GM21423 (cell line): ENCODE measurements around the gene ELAPOR2.
"Not testable (repeated sequence)": the region's sequence is repeated elsewhere in the genome, so short reads cannot be mapped to it uniquely, and the experiment has no call there.

ENCODE experiments used
- ATAC-seq: cut with Tn5 transposase; IDR thresholded peaks from one replicate; pipeline ENCODE4 v1.9.1; 2021; ENCODE audit warnings: mild to moderate bottlenecking, moderate library complexity; ENCODE audit not compliant: unreplicated experiment

ELAPOR2 gene

DNA sequence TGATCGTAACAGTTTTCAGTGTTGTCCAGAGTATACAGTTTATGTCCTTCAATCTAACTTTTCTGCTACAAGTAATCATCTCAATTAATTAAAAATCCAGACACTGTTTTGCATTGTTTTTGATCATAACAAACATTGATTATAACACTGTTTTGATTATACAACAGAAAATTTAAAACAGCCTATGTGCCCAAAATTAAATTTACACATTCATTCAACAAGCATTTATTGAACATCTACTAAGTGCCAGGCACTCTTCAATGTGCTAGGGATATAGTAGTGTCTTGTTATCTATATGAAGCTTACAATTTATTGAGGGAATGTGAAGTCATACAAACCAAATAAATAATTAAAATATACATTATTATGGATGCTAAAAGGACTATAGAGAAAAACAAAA is 10.6 kb downstream of the ELAPOR2 start:
- no peak for ATAC-seq

- ATAC-seq, result no peak
These were observed 13.0 kb downstream of the ELAPOR2 start for GRCh38 chr7:87046456-87046855.

- ATAC-seq, result not testable (repeated sequence)
These were observed 14.7 kb downstream of the ELAPOR2 start for GRCh38 chr7:87044713-87045112.

- not testable (repeated sequence) for ATAC-seq
These were observed 17.9 kb downstream of the ELAPOR2 start for GRCh38 chr7:87041586-87041985.

GRCh38 chr7:87039691-87040299 is 19.7 kb downstream of the ELAPOR2 start:
- not testable (repeated sequence) for ATAC-seq

GRCh38 chr7:87038993-87039690 is 20.3 kb downstream of the ELAPOR2 start:
- ATAC-seq, result no peak

DNA sequence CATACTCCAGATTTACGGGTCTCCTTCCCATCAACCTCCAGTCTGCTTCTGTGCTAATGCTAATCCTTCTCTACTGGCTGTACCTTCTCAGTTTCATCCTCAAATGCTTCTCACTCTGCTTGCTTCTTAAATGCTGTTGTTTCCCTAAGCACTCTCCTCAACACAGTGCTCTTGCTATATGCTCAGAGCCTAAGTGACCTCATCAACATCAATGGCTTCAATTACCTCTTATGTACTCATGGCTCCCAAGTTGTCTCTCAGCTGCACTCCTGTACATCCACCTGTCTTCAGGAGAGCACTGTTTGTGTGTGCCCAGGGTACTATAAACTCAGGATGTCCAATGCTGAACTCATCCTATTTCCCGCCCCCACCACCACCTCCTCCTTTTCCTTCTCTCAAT is 22.5 kb downstream of the ELAPOR2 start:
- ATAC-seq, result no peak

- no peak for ATAC-seq
These were observed 26.7 kb downstream of the ELAPOR2 start for GRCh38 chr7:87032604-87033339.

- ATAC-seq, result no peak
These were observed 30.4 kb downstream of the ELAPOR2 start for GRCh38 chr7:87029078-87029477.

- no peak for ATAC-seq
These were observed 30.8 kb downstream of the ELAPOR2 start for GRCh38 chr7:87028636-87029035.

DNA sequence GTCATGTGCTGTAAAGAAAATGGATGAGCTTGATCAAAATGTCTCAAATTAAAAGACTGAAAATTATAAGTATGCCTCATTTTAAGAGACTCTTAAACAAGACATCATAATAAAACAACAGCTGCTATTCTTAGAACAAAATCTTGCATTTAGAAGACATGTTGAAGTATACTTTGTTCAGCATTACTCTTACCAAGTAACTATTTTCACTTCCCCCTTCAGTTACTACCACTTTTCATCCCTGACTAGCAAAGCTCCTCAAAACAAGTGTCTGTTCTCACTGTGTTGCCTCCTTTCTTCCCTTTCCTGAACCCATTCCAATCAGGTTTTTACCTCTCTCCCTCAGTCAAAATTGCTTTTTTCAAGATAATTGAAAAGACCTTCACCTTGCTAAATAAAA is 31.6 kb downstream of the ELAPOR2 start:
- ATAC-seq, result peak; percentile 82

- ATAC-seq, result no peak
These were observed 38.2 kb downstream of the ELAPOR2 start for GRCh38 chr7:87021285-87021684.

DNA sequence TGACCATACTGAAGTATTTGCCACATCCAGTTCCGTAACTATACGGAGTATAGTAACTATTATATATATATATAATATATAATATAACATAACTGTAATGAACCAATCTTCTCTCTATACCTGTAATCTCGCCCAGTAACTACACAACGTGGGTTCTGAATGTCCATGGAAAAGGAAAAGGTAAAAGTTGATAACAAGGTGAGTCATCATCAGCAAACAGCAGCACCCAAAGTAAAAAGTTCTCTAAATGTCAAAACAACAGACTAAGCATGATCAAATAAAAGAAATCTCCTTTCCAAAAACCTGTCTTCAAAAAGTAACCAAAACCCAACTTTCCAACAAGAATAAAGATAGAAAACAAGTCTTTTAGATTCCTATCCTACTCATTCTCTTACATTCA is 42.8 kb downstream of the ELAPOR2 start:
- ATAC-seq, result no peak

DNA sequence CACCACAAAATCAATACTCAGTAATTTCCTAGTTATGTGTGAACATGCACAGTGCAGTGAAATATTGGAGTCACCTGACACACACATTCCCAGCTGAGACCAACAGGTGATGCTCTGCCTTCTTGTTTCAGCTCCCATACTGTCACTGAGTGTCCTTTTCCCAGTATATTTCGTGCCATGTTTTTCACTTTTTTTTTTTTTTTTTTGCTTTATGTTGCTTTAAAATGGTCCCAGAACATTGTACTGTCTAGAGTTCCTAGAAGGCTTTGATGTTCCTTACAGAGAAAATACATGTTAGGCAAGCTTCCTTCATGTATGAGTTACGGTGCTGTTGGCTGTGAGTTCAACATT is 45.6 kb downstream of the ELAPOR2 start:
- no peak for ATAC-seq

- ATAC-seq, result no peak
These were observed 46.2 kb downstream of the ELAPOR2 start for GRCh38 chr7:87013136-87013839.
